ENCODE data around the gene APOBEC3H.

APOBEC3H gene

GRCh38 chr22:39138357-39138997 lies 41.4 kb downstream of the APOBEC3H start:
- no peak for DNase-seq

DNA sequence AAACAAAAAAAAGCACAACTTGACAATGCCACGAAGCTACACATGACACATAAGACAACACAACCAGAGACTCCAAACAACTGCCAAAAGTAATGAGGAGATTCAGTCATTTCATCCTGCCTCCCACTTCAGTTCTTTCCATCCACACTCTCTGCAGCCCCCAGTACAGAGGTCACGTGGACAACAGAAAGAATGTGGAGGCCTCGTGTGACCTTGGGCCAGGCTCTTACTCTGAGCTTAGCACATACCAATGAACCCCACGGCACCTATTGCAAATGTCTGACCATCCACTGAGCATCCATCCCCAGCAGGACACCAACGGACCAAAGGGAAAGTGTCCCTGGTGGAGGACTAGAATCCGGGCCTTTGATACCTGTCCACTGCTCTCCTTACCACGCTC lies 42.9 kb downstream of the APOBEC3H start:
- no peak for DNase-seq

DNA sequence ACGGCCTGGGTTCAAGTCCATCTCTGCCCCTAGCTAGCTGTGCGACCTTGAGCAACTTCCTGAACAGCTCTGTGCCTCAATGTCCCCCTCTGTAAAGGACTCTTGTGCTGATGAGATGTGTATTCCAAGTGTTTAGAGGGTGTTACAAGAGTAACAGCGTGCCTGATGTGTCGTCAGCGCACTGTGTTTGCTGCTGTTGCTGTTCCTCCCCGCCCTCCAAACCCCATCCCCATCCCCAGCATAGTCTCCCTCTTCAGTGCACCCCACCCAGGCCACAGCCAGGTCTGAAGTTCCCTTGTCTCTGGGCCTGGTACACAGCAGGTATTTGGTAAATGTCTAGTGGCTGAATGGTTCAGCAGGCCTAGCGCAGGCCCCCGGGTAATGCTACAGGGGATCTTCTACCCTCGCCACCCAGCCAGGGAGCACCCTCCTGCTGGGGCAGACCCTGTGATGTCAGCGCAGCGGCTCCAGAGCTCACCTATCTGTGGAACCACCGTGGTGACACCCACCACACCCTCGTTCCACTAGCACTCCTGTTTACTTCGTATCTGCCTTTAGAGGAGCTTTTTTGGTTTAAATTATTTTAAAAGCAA lies 45.1 kb downstream of the APOBEC3H start:
- DNase-seq: no peak

- peak; percentile 51 for DNase-seq
Observed at GRCh38 chr22:39144101-39144767, 47.2 kb downstream of the APOBEC3H start.

DNA sequence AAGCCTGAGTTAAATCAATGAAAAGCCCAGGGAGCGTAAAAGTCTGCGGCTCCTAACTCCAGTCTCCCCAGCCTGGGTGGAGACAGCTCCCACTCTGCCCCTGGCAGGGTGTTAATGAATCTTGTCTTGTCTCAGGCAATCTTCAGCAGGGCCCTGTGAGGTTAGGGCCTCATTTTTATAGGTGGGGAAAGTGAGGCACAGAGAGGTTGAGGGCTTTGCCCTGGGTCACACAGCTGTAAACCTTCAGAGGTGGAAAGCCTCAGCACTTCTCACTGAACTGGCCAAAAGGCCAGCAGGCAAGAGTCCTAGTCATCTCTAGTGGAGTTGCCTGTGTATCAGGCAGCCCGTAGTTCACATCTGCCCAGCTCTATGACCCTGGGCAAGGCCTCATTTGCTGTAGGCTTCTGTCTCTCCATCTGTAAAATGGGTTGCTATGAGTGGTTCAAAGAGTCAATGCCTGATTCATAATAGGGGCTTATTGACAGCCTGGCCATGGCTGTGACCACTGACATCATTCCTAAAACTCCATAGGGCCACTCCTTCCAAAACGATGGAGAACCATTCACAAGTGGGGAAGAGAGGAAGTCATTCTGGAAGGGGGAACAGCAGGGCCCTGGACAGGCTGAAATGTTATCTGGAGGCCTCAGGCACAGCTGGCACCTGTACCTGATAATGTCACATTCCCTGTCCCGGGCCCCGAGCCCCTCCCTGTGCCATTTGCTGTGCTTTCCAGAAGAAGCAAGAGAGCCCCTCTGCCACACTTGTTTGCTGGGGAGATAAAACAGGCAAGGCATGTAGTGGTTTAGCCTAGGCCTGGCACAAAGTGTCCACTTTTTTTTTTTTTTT lies 49.4 kb downstream of the APOBEC3H start:
- no peak for DNase-seq

DNA sequence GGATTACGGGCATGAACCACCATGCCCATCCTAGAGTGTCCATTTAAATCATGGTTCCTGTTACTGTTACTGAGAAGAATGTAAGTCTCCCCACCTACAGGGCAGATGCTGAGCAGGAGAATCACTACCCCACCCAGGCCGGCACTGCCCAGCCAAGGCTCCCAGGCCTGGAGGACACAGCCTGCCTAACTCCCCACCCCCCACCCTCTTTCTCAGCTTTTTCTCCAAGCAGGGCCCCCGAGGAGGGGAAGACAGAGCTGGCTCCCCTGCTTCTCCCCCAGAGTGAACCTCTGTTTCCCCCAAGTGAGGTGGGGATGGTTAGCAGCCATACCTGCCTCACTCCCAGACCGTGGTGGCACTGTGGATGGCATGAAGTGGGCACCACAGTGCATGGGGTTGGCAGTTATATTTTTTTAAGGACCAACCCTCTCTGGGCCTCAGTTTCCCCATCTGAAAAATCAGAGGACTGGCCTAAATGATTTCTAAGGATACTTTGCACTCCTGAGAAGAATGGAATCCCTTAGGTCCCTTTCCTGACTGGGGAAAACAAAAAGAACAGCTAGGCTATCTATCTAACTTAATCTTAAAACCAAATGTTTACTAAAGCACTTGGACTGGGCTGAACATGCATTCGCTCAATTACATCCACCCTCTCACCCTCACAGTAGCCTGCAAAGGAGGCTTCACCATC lies 50.4 kb downstream of the APOBEC3H start:
- DNase-seq: no peak

- DNase-seq: no peak
Observed at GRCh38 chr22:39148026-39148726, 51.1 kb downstream of the APOBEC3H start.

DNA sequence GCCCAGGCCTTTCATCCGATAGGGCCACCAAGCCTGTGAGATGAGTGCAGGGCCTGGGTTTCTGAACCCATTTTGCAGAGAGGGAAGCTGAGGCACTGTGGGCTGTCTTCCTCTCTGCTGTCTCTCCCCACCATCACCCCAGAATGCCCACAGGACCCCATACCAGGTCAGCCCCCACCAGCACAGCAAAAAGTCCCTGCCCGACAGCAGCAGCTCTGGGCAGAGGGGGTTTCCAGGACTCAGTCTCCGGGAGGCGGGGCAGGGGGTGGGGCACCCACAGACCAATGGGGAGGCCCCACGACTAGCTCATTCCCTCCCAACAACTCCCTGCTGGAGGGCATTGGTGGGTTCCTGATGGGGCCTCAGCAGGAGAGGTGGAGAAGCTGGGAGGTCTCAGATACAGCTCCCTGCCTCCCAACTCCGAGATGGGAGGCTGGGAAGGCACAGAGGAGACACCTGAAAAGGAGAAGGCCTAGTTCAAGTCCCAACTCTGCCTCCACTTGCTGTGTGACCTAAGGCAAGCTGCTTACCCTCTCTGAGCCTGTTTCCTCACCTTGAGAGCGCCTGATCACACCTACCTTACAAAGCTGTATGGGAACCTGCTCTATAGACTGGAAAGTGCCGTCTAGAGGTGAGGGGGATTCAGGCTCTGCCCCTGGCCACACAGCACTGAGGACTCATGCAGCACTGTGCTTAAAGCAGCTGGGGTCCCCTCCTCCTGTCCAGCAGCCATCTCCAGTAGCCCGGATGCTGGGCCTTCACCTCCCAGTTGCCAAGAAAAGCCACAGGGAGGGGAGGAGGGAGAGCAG lies 51.9 kb downstream of the APOBEC3H start:
- peak; percentile 4 for DNase-seq

DNA sequence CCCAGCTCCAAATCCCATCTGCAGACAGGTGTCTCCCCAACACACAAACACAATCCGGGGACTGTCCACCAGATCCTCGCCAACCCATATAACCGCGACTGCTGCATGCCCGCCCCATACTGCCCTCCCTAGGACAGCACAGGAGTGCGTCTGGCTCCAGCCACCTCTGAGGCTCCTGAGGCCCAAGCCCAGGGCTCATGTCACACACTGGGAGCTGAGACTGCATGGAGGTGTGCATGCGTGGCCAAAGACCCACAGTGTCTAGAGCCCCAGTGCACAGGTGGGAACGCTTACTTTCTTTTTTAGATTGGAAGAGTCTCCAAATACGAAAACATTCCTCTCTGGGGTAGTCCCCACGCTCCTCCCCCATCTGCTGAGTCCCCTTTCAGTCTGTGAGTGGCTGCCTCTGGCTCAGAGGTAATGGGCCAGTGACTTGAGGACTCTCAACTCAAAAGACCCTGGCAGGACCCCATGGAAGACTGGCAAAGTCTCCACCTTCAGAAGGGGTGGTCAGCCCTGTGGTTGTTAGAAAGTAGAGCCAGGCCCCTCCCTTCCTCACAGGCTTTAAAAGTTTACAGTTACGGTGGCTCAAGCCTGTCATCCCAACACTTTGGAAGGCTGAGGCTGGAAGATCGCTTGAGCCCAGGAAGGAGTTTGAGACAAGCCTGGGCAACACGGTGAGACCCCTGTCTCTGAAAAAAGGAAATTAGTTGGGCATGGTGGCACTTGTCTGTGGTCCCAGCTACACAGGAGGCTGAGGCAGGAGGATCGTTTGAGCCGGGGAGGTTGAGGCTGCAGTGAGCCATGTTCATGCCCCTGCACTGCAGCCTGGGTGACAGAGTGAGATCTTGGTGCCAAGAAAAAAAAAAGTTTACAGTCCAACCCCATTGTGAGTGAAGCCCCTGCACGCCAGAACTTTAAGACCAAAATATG lies 53.1 kb downstream of the APOBEC3H start:
- DNase-seq: no peak

- no peak for DNase-seq
Observed at GRCh38 chr22:39150848-39151215, 53.8 kb downstream of the APOBEC3H start.

GRCh38 chr22:39151329-39151975 lies 54.4 kb downstream of the APOBEC3H start:
- DNase-seq: no peak

DNA sequence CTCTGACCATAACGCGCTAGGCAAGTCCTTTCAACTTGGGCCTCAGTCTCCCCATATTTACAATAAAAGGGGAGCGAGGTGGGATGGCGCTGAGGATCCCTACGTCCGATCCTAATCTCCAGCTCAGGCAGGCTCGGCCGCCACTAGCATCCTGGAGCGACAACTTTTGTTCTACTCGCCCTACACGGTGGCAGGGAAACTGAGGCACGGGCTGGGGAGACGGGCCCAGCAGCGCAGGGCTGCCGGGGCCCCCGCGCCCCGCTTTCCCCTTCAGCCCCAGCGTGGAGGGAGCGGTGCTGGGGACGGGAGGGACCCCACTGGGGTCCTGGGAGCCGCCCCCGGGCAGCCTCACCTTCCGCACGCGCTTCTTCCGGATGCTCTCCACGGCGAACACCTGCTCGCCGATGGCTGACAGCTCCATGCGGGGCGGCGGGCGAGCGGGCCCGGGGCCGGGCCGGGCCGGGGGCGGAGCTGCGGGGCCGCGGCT lies 55.0 kb downstream of the APOBEC3H start:
- no peak for DNase-seq

GRCh38 chr22:39152511-39153219 lies 55.6 kb downstream of the APOBEC3H start, which contains the start of gene CBX7:
Gene CBX7, minus strand, starts transcription at chr22:39152680. Its CDS starts 236 bp downstream, at chr22:39152444.
- DNase-seq: peak; percentile 80

GRCh38 chr22:39153220-39153717 lies 56.2 kb downstream of the APOBEC3H start:
- no peak for DNase-seq
